HCT116 (cell line): ENCODE measurements around the gene SLC22A23. TPM values are rescaled to one million over a fixed set of nuclear protein-coding genes. Genes with fewer than 3 reads are reported as not detected.

Experiments used
- ATAC-seq: fragments of 200-7000 bp; cut with Tn5 transposase; 2 replicates; pipeline ENCODE4 v1.9.1; 2020; ENCODE audit warnings: mild to moderate bottlenecking, moderate library complexity
- BruUV-seq: library from RNA; stranded (reverse); fragments of 400-500 nt; replicated peaks from 2 replicates; lab custom pipeline; 2021; lab: Mats Ljungman, UMichigan
- CTCF ChIA-PET: fragments of 300-600 bp; sonication (Branson Sonifier 250); formaldehyde crosslinking; loops from one replicate; lab custom pipeline; 2021; ENCODE audit warnings: antibody characterized with exemption; lab: Charles Lee
- POLR2A ChIA-PET: fragments of 300-600, 350-600 bp; sonication (Branson Sonifier 250); formaldehyde crosslinking; loops from one replicate; lab custom pipeline; 2021; ENCODE audit warnings: antibody characterized with exemption; lab: Charles Lee
- RAD21 ChIA-PET, 2 experiments: fragments of 300-600 bp; sonication (Branson Sonifier 250); formaldehyde crosslinking; loops; one replicate each; lab custom pipeline; 2023; ENCODE audit warnings: low total read pairs in 2 of 2; ENCODE audit not compliant: uncharacterized antibody in 2 of 2, unreplicated experiment in 2 of 2, low non-redundant PET in 1 of 2; lab: Charles Lee
- DNase-seq: peaks from one replicate; pipeline ENCODE4 v3.0.0-alpha.2; 2010; ENCODE audit warnings: low read depth, low spot score
- H2AFZ ChIP-seq: fragments of 200-600 bp; shearing (Covaris generic), sonication (generic); 2 replicates; pipeline ENCODE4 v1.6.1; 2017; ENCODE audit warnings: low read depth, mixed run types, mixed read lengths, antibody characterized with exemption, low read length; ENCODE audit not compliant: poor library complexity, severe bottlenecking
- H3K27ac ChIP-seq: 2 replicates; pipeline ENCODE4 v1.5.1; 2012; ENCODE audit warnings: low read depth, low read length
- H3K27me3 ChIP-seq: fragments of 200-600 bp; sonication (generic); 2 replicates; pipeline ENCODE4 v1.6.1; 2016; ENCODE audit warnings: mixed run types, low read length, mixed read lengths; ENCODE audit not compliant: insufficient read depth
- H3K36me3 ChIP-seq, 2 experiments: fragments of 200-500 bp in 1 of 2; fragments of 200-600 bp in 1 of 2; sonication (Bioruptor generic) in 1 of 2; sonication (generic) in 1 of 2; 2 replicates each; pipeline versions ENCODE4 v1.5.1 to v1.6.1; 2014 to 2016; ENCODE audit warnings: low read length in 2 of 2, inconsistent platforms in 1 of 2, mixed read lengths in 1 of 2, mixed run types in 1 of 2; ENCODE audit not compliant: insufficient read depth in 2 of 2, control insufficient read depth in 1 of 2
- H3K4me1 ChIP-seq, 2 experiments: fragments of 200-600 bp in 1 of 2; sonication (generic) in 1 of 2; 2 replicates each; pipeline versions ENCODE4 v1.5.1 to v1.6.1; 2012 to 2017; ENCODE audit warnings: low read length in 2 of 2, inconsistent platforms in 1 of 2, mild to moderate bottlenecking in 1 of 2, mixed read lengths in 1 of 2, mixed run types in 1 of 2, moderate library complexity in 1 of 2; ENCODE audit not compliant: insufficient read depth in 2 of 2, control insufficient read depth in 1 of 2
- H3K4me2 ChIP-seq: fragments of 200-600 bp; sonication (generic); 2 replicates; pipeline ENCODE4 v1.6.1; 2017; ENCODE audit warnings: mixed run types, low read length, mixed read lengths
- H3K4me3 ChIP-seq, 2 experiments: fragments of 200-600 bp in 1 of 2; sonication (generic) in 1 of 2; replicated peaks in 1 of 2; 2 replicates each; pipeline ENCODE4 v1.5.1; 2011 to 2016; ENCODE audit warnings: low read length in 2 of 2, control low read depth in 1 of 2, low read depth in 1 of 2, mild to moderate bottlenecking in 1 of 2, mixed read lengths in 1 of 2, mixed run types in 1 of 2
- H3K79me2 ChIP-seq: fragments of 200-600 bp; sonication (generic); 2 replicates; pipeline ENCODE4 v1.6.1; 2017; ENCODE audit warnings: mild to moderate bottlenecking, mixed run types, low read length, moderate library complexity, mixed read lengths; ENCODE audit not compliant: insufficient read depth
- H3K9ac ChIP-seq: fragments of 200-600 bp; sonication (generic); 2 replicates; pipeline ENCODE4 v1.6.1; 2016; ENCODE audit warnings: low read length, mixed read lengths
- H3K9me2 ChIP-seq: fragments of 200-600 bp; sonication (generic), shearing (Covaris generic); 2 replicates; pipeline ENCODE4 v1.6.1; 2017; ENCODE audit warnings: mixed run types, mild to moderate bottlenecking, moderate library complexity; ENCODE audit not compliant: insufficient read depth
- H3K9me3 ChIP-seq, 2 experiments: fragments of 200-500 bp in 1 of 2; fragments of 200-600 bp in 1 of 2; sonication (Bioruptor generic) in 1 of 2; sonication (generic) in 1 of 2; 2 replicates each; pipeline ENCODE4 v1.6.1; 2014 to 2017; ENCODE audit warnings: low read length in 2 of 2, mixed read lengths in 2 of 2, inconsistent platforms in 1 of 2, low read depth in 1 of 2, mild to moderate bottlenecking in 1 of 2, mixed run types in 1 of 2, moderate library complexity in 1 of 2; ENCODE audit not compliant: control insufficient read depth in 1 of 2, insufficient read depth in 1 of 2
- H4K20me1 ChIP-seq: fragments of 200-600 bp; sonication (generic), shearing (Covaris generic); 2 replicates; pipeline ENCODE4 v1.6.1; 2017; ENCODE audit warnings: mixed run types, mild to moderate bottlenecking, moderate library complexity; ENCODE audit not compliant: insufficient read depth
- CEBPB ChIP-seq: IDR thresholded peaks from 2 replicates; pipeline ENCODE4 v1.6.1; 2012; ENCODE audit warnings: low read depth
- CTCF ChIP-seq, 3 experiments: fragments of 200-600 bp in 1 of 3; sonication (generic) in 1 of 3; IDR thresholded peaks in 2 of 3; conservative IDR thresholded peaks in 1 of 3; 2 replicates each; pipeline ENCODE4 v1.5.1; 2012 to 2017; ENCODE audit warnings: low read depth in 2 of 3, low read length in 2 of 3, antibody characterized with exemption in 1 of 3, borderline replicate concordance in 1 of 3, control low read depth in 1 of 3, mild to moderate bottlenecking in 1 of 3, mixed read lengths in 1 of 3, mixed run types in 1 of 3, moderate library complexity in 1 of 3; ENCODE audit not compliant: insufficient read depth in 1 of 3
- EZH2 ChIP-seq: fragments of 200-600 bp; sonication (generic); IDR thresholded peaks from 2 replicates; pipeline ENCODE4 v1.6.1; 2017; ENCODE audit warnings: antibody characterized with exemption, mixed run types
- JUND ChIP-seq: IDR thresholded peaks from 2 replicates; pipeline ENCODE4 v1.6.1; 2012
- SIN3A ChIP-seq: IDR thresholded peaks from 2 replicates; pipeline ENCODE4 v1.6.1; 2012; ENCODE audit warnings: low read depth
- SP1 ChIP-seq: IDR thresholded peaks from 2 replicates; pipeline ENCODE4 v1.6.1; 2012; ENCODE audit warnings: low read depth
- TCF7L2 ChIP-seq: IDR thresholded peaks from 2 replicates; pipeline ENCODE4 v1.7.0; 2011; ENCODE audit warnings: borderline replicate concordance, inconsistent platforms; ENCODE audit not compliant: insufficient read depth, insufficient read length; ENCODE audit errors: extremely low read depth
- ZNF274 ChIP-seq: fragments of 200-500 bp; sonication (Bioruptor generic); IDR thresholded peaks from 2 replicates; pipeline ENCODE4 v1.6.1; 2014; ENCODE audit warnings: mild to moderate bottlenecking, low read depth, low read length, inconsistent platforms
- intact Hi-C: fragments of 100-400 bp; cut with micrococcal nuclease; formaldehyde crosslinking; loops from 2 replicates; pipeline ENCODE4 v1.10.0; 2022
- total RNA-seq: library from RNA; stranded (reverse); gene quantifications from one replicate; pipeline ENCODE4 v1.2.1, GENCODE V29; 2021; ENCODE audit not compliant: unreplicated experiment

SLC22A23 gene
- total RNA-seq, 1 experiment from 2014 or later = 11.5 TPM

GRCh38 chr6:3236005-3236404, 220.8 kb downstream of the SLC22A23 start (continued):
- TF ChIP-seq CTCF (IDR thresholded peaks at IDR 0.05 in 2 of 3, conservative IDR thresholded peaks at IDR 0.05 in 1 of 3; ENCODE audit: borderline replicate concordance in 1 of 3, insufficient read depth in 1 of 3, low read depth in 2 of 3, low read length in 2 of 3) (no peak), SP1 (no peak)

GRCh38 chr6:3235486-3235885, 221.4 kb downstream of the SLC22A23 start:
- no peak for TF ChIP-seq SIN3A
- TF ChIP-seq TCF7L2 = no peak
- TF ChIP-seq ZNF274 = no peak
- no peak for TF ChIP-seq CEBPB
- no peak for TF ChIP-seq JUND
- TF ChIP-seq EZH2 = no peak
- Histone ChIP-seq H4K20me1 (no peaks in the 10 kb centered on the region), H3K36me3 (no peaks in the 10 kb centered on the region), H3K27ac (no peak overlapping the region), H3K27me3 (no peaks in the 10 kb centered on the region), H3K79me2 (no peaks in the 10 kb centered on the region), H2AFZ (no peak overlapping the region), H3K4me1 (peaks cover 0 to 5% of the 10 kb centered on the region in 2 experiments; a peak in 1 of 4 replicates), H3K4me2 (no peak overlapping the region), H3K9ac (no peak overlapping the region), H3K9me3 (no peaks in the 10 kb centered on the region), H3K4me3 (no peak overlapping the region), H3K9me2 (no peaks in the 10 kb centered on the region)
- ChIA-PET POLR2A (no interaction called here), RAD21 (no interaction called here), CTCF (no interaction called here)
- no peak for DNase-seq
- no TSS peak for BruUV-seq
- intact Hi-C loops = no loop called here
- ATAC-seq = no peak
